NT2/D1 (cell line): Measurements from ENCODE around the gene TBCA.

ENCODE experiments used
- SUZ12 ChIP-seq: IDR thresholded peaks from 2 replicates; pipeline ENCODE4 v1.6.1; 2011; ENCODE audit not compliant: insufficient read length, insufficient read depth; ENCODE audit errors: extremely low read depth
- YY1 ChIP-seq: IDR thresholded peaks from 2 replicates; pipeline ENCODE4 v1.6.1; 2011; ENCODE audit not compliant: insufficient read length, insufficient read depth
- ZNF274 ChIP-seq: IDR thresholded peaks from 2 replicates; pipeline ENCODE4 v1.6.1; 2011; ENCODE audit warnings: mild to moderate bottlenecking, low read depth, low read length

DNA sequence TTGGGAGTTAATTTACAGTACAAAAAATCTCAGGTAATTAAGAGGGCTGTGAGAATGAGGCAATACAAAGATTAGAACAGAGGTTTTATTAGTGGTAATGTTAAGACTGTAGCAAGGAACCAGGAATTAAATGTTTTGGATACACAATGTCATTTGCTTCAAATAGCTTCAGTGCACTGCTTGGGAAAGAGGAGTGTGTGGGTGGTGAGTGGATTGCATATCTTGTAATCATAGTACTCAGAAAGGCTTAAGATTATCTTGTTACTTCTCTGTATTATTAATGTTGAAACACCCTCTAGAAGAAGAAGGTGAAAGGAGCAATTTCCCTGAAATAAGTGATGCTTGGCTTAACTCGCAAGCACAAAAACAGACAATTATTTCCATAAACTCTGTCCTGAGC, 21.0 kb upstream of the TBCA start:
- no peak for TF ChIP-seq ZNF274
- no peak for TF ChIP-seq SUZ12
- no peak for TF ChIP-seq YY1
